Smooth muscle cell of the brain vasculature (primary cell): ENCODE measurements around the gene FAM89B.
"Not testable (repeated sequence)": the region's sequence is repeated elsewhere in the genome, so short reads cannot be mapped to it uniquely, and the experiment has no call there.

ENCODE experiments used
- DNase-seq: peaks from one replicate; pipeline ENCODE4 v3.0.0-alpha.2; 2012; ENCODE audit warnings: low read depth, low spot score

FAM89B gene

GRCh38 chr11:65572356-65573051 lies at the start of gene FAM89B:
FAM89B (plus strand) TSS chr11:65572538; CDS start chr11:65572670, 132 bp downstream.
- DNase-seq: peak; percentile 75

GRCh38 chr11:65522718-65523630 lies 49.4 kb upstream of the FAM89B start:
- not testable (repeated sequence) for DNase-seq

- DNase-seq: not testable (repeated sequence)
Observed at GRCh38 chr11:65523631-65523968, 48.7 kb upstream of the FAM89B start.

- no peak for DNase-seq
Observed at GRCh38 chr11:65524014-65524740, 48.2 kb upstream of the FAM89B start.

GRCh38 chr11:65524741-65525545 lies 47.4 kb upstream of the FAM89B start, which contains the start of gene SCYL1:
SCYL1 (plus strand) TSS chr11:65525083; CDS start chr11:65525154, 71 bp downstream.
- no peak for DNase-seq

GRCh38 chr11:65525546-65526480 lies 46.5 kb upstream of the FAM89B start:
- no peak for DNase-seq

GRCh38 chr11:65526744-65527143 lies 45.6 kb upstream of the FAM89B start:
- no peak for DNase-seq

GRCh38 chr11:65528819-65529350 lies 43.5 kb upstream of the FAM89B start:
- no peak for DNase-seq

- DNase-seq: no peak
Observed at GRCh38 chr11:65529475-65530156, 42.7 kb upstream of the FAM89B start.

- DNase-seq: no peak
Observed at GRCh38 chr11:65530157-65530496, 42.2 kb upstream of the FAM89B start.

- DNase-seq: no peak
Observed at GRCh38 chr11:65532388-65533064, 39.8 kb upstream of the FAM89B start.

- DNase-seq: no peak
Observed at GRCh38 chr11:65535102-65535501, 37.2 kb upstream of the FAM89B start.

GRCh38 chr11:65536412-65537295 lies 35.7 kb upstream of the FAM89B start:
- no peak for DNase-seq

- no peak for DNase-seq
Observed at GRCh38 chr11:65537296-65537597, 35.1 kb upstream of the FAM89B start.

- no peak for DNase-seq
Observed at GRCh38 chr11:65537620-65538231, 34.6 kb upstream of the FAM89B start.

GRCh38 chr11:65538232-65538914 lies 34.0 kb upstream of the FAM89B start:
- no peak for DNase-seq
